Liver (tissue), 9 donors: ENCODE measurements around the gene FLNB. TPM values are rescaled to one million over a fixed set of nuclear protein-coding genes. Genes with fewer than 3 reads are reported as not detected.

Source experiments
- DNase-seq: peaks from one replicate; pipeline ENCODE4 v3.0.0-alpha.2; 2017; ENCODE audit warnings: low spot score
- H3K27ac ChIP-seq, 2 donors: one replicate each; pipeline ENCODE4 v1.7.0; 2013; ENCODE audit warnings: inconsistent platforms in 2 of 2, low read length in 2 of 2, control low read depth in 1 of 2, low read depth in 1 of 2, mild to moderate bottlenecking in 1 of 2
- H3K27me3 ChIP-seq, 4 donors: one replicate each; pipeline versions ENCODE4 v1.6.1 to v1.7.0; 2013; ENCODE audit warnings: low read length in 3 of 4, inconsistent platforms in 1 of 4, mild to moderate bottlenecking in 1 of 4, moderate library complexity in 1 of 4; ENCODE audit not compliant: control insufficient read depth in 4 of 4, insufficient read depth in 4 of 4
- H3K36me3 ChIP-seq, 4 donors: one replicate each; pipeline versions ENCODE4 v1.6.1 to v1.7.0; 2013; ENCODE audit warnings: low read length in 3 of 4, mild to moderate bottlenecking in 3 of 4, low read depth in 1 of 4, moderate library complexity in 1 of 4; ENCODE audit not compliant: control insufficient read depth in 4 of 4, insufficient read depth in 3 of 4
- H3K4me1 ChIP-seq, 4 donors: one replicate each; pipeline versions ENCODE4 v1.6.1 to v1.7.0; 2013; ENCODE audit warnings: low read length in 3 of 4, mild to moderate bottlenecking in 3 of 4, moderate library complexity in 1 of 4; ENCODE audit not compliant: control insufficient read depth in 4 of 4, insufficient read depth in 4 of 4
- H3K4me3 ChIP-seq, 3 donors: one replicate each; pipeline versions ENCODE4 v1.6.1 to v1.7.0; 2013; ENCODE audit warnings: low read length in 3 of 3, control low read depth in 1 of 3, low read depth in 1 of 3, mild to moderate bottlenecking in 1 of 3
- H3K9ac ChIP-seq, 2 donors: one replicate each; pipeline ENCODE4 v1.7.0; 2013; ENCODE audit warnings: low read length in 2 of 2, mild to moderate bottlenecking in 2 of 2, moderate library complexity in 2 of 2, control low read depth in 1 of 2, low read depth in 1 of 2
- H3K9me3 ChIP-seq, 4 donors: one replicate each; pipeline versions ENCODE4 v1.6.1 to v1.7.0; 2013; ENCODE audit warnings: low read length in 3 of 4; ENCODE audit not compliant: control insufficient read depth in 4 of 4
- ATF3 ChIP-seq: IDR thresholded peaks from 2 replicates; pipeline ENCODE4 v1.6.1; 2016; ENCODE audit warnings: antibody characterized with exemption
- EGR1 ChIP-seq, 2 donors: IDR thresholded peaks; 2 replicates each; pipeline ENCODE4 v1.6.1; 2016 to 2018; ENCODE audit warnings: antibody characterized with exemption in 2 of 2, low read depth in 2 of 2
- FOXA1 ChIP-seq: IDR thresholded peaks from 2 replicates; pipeline ENCODE4 v1.6.1; 2016; ENCODE audit warnings: antibody characterized with exemption
- GABPA ChIP-seq, 2 donors: IDR thresholded peaks in 1 of 2; conservative IDR thresholded peaks in 1 of 2; 2 replicates each; pipeline ENCODE4 v1.6.1; 2016; ENCODE audit warnings: antibody characterized with exemption in 2 of 2, mild to moderate bottlenecking in 1 of 2, moderate library complexity in 1 of 2
- HNF4A ChIP-seq, 2 donors: conservative IDR thresholded peaks; 2 replicates each; pipeline ENCODE4 v1.6.1; 2016; ENCODE audit warnings: antibody characterized with exemption in 2 of 2, mild to moderate bottlenecking in 2 of 2
- HNF4G ChIP-seq: IDR thresholded peaks from 2 replicates; pipeline ENCODE4 v1.6.1; 2016; ENCODE audit warnings: antibody characterized with exemption
- JUND ChIP-seq, 2 donors: IDR thresholded peaks; 2 replicates each; pipeline ENCODE4 v1.6.1; 2016; ENCODE audit warnings: antibody characterized with exemption in 2 of 2
- RAD21 ChIP-seq, 2 donors: IDR thresholded peaks; 2 replicates each; pipeline ENCODE4 v1.6.1; 2016; ENCODE audit warnings: antibody characterized with exemption in 2 of 2, mild to moderate bottlenecking in 2 of 2
- REST ChIP-seq: IDR thresholded peaks from 2 replicates; pipeline ENCODE4 v1.6.1; 2016; ENCODE audit warnings: antibody characterized with exemption, mild to moderate bottlenecking
- RXRA ChIP-seq, 2 donors: IDR thresholded peaks; 2 replicates each; pipeline ENCODE4 v1.6.1; 2017 to 2018; ENCODE audit warnings: antibody characterized with exemption in 2 of 2, mild to moderate bottlenecking in 1 of 2
- SP1 ChIP-seq: IDR thresholded peaks from 2 replicates; pipeline ENCODE4 v1.6.1; 2018; ENCODE audit warnings: antibody characterized with exemption, mild to moderate bottlenecking
- TAF1 ChIP-seq: conservative IDR thresholded peaks from 2 replicates; pipeline ENCODE4 v1.6.1; 2016; ENCODE audit warnings: antibody characterized with exemption, mild to moderate bottlenecking
- YY1 ChIP-seq: IDR thresholded peaks from 2 replicates; pipeline ENCODE4 v1.6.1; 2016; ENCODE audit warnings: antibody characterized with exemption, mild to moderate bottlenecking
- ZBTB33 ChIP-seq: IDR thresholded peaks from 2 replicates; pipeline ENCODE4 v1.6.1; 2016; ENCODE audit warnings: antibody characterized with exemption
- WGBS: extraction: QIAGEN DNeasy Blood & Tissue Kit; methylation state at CpG from one replicate; pipeline ENCODE4 v1.1.7; 2013; 5-methylcytosine and 5-hydroxymethylcytosine counted together
- polyA plus RNA-seq, 2 donors: library from polyadenylated mRNA; stranded (reverse) in 1 of 2; unstranded in 1 of 2; fragments of 200-250 nt in 1 of 2; fragments of >200 nt in 1 of 2; fragmentation: Nextera tagmentation in 1 of 2; extraction: Ambion mirVana in 1 of 2; gene quantifications; one replicate each; pipeline versions ENCODE4 v1.2.1 to v1.2.3, GENCODE V29; 2013 to 2015
- total RNA-seq, 2 donors: library from RNA; depleted of rRNA; stranded (reverse); fragments of >200 nt; gene quantifications; one replicate each; pipeline ENCODE4 v1.2.3, GENCODE V29; 2014
- donor health status: healthy.
- donor health status: healthy.
- donor health status: healthy.
- donor health status: healthy.
- donor health status: healthy.

FLNB gene
- total and polyA plus RNA-seq, 4 donors, result 22.9 to 124 (median 44.3) TPM

- peak; percentile 31 to 74 for TF ChIP-seq RAD21 (IDR thresholded peaks at IDR 0.05)
- TF ChIP-seq HNF4G, result no peak
- no peak for TF ChIP-seq JUND (IDR thresholded peaks at IDR 0.05)
- TF ChIP-seq TAF1, result no peak
- TF ChIP-seq YY1, result peak; percentile 48
- peak; percentile 43 for TF ChIP-seq ATF3
These were observed 180.8 kb downstream of the FLNB start (continued) for GRCh38 chr3:58188921-58189451.

- 65% methylated on average over 5 of the region's 5 CpGs for WGBS
- DNase-seq, result no peak
- Histone ChIP-seq H3K4me1 (peaks cover 28 to 78% (median 63%) of the 10 kb centered on the region in 4 donors), H3K4me3 (no peak overlapping the region), H3K9me3 (no peaks in the 10 kb centered on the region), H3K27me3 (no peaks in the 10 kb centered on the region), H3K36me3 (no peaks in the 10 kb centered on the region), H3K9ac (no peak overlapping the region), H3K27ac (peak overlapping the region; percentile 37 to 70)
- TF ChIP-seq RXRA (IDR thresholded peaks at IDR 0.05) (no peak), GABPA (IDR thresholded peaks at IDR 0.05 in 1 of 2, conservative IDR thresholded peaks at IDR 0.05 in 1 of 2) (no peak), JUND (IDR thresholded peaks at IDR 0.05) (no peak), ATF3 (no peak), EGR1 (IDR thresholded peaks at IDR 0.05; ENCODE audit: low read depth in 2 of 2) (no peak), YY1 (no peak), RAD21 (IDR thresholded peaks at IDR 0.05) (no peak), HNF4A (conservative IDR thresholded peaks at IDR 0.05) (no peak), FOXA1 (no peak), REST (no peak), ZBTB33 (no peak)
These were observed 181.5 kb downstream of the FLNB start for GRCh38 chr3:58189691-58190090.

GRCh38 chr3:58190291-58190690 lies 182.1 kb downstream of the FLNB start:
- peak overlapping the region; percentile 37 to 70 for H3K27ac ChIP-seq
- no peak overlapping the region for H3K9ac ChIP-seq
- no peaks in the 10 kb centered on the region for H3K27me3 ChIP-seq
- peaks cover 28 to 78% (median 63%) of the 10 kb centered on the region in 4 donors for H3K4me1 ChIP-seq
- no peak overlapping the region for H3K4me3 ChIP-seq
- H3K36me3 ChIP-seq, result no peaks in the 10 kb centered on the region
- no peaks in the 10 kb centered on the region for H3K9me3 ChIP-seq
- no peak for DNase-seq
- TF ChIP-seq RXRA (IDR thresholded peaks at IDR 0.05), result peak; percentile 61 to 63
- TF ChIP-seq SP1, result peak; percentile 8
- peak; percentile 47 to 61 for TF ChIP-seq HNF4A (conservative IDR thresholded peaks at IDR 0.05)
- no peak for TF ChIP-seq REST
- WGBS, result 55% methylated on average over 4 of the region's 4 CpGs
